HG02642 (cell line): ENCODE measurements around the gene USP34.

Experiments
- ATAC-seq: cut with Tn5 transposase; IDR thresholded peaks from one replicate; pipeline ENCODE4 v1.9.1; 2021; ENCODE audit warnings: mild to moderate bottlenecking; ENCODE audit not compliant: unreplicated experiment, poor library complexity

USP34 gene

GRCh38 chr2:61377046-61377445, 93.8 kb downstream of the USP34 start:
- no peak for ATAC-seq

GRCh38 chr2:61376211-61376610, 94.7 kb downstream of the USP34 start:
- no peak for ATAC-seq

DNA sequence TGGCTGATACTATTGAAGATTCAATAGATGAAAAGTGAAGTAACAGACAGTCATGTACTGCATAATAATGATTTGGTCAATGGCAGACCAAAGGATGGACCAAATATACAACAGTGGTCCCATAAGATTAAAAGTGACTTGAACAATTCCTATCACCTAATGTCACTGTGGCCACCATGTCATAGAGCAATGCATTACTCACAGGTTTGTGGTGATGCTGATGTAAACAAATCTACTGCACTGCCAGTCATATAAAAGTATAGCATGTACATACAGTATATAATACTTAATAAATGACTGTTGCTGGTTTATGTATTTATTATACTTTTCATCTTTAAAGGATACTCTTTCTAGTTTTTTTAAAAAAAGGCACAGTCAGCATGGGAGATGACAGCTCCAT, 99.9 kb downstream of the USP34 start:
- no peak for ATAC-seq

- ATAC-seq: no peak
These were observed 101.9 kb downstream of the USP34 start for GRCh38 chr2:61368687-61369665.

- ATAC-seq: no peak
These were observed 103.7 kb downstream of the USP34 start for GRCh38 chr2:61367177-61367576.

DNA sequence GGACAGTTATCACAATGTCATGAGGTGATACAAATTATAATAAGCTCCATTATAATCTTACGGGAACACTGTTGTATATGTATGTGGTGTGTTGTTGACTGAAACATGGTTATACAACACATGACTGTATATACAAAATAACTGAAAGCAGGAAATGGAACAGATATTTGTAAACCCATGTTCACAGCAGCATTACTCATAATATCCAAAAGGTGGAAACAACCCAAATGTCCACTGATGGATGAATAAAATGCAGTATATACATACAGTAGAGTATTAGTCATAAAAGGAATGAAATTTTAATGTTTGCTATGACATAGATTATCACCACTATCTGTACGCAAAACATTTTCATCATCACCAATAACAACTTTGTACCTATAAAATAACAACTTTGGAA, 107.3 kb downstream of the USP34 start:
- ATAC-seq: no peak

- ATAC-seq: no peak
These were observed 108.0 kb downstream of the USP34 start for GRCh38 chr2:61362873-61363272.

GRCh38 chr2:61361068-61361467, 109.8 kb downstream of the USP34 start:
- no peak for ATAC-seq

DNA sequence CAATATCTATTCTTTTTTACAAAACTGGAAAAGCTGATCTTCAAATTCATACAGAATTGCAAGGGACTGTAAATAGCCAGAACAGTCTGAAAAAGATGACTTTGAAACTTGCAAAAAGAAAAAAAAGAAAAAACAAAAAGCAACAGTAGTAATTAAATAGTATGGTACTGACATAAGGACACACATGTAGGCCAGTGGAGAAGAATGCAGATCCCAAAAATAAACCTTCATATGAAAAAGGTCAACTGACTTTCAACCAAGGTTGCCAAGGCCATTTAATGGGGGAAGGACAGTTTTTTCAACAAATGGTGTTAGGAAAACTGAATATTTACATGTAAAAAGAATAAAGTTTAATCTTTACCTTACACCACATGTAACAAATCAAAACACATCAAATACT, 111.8 kb downstream of the USP34 start:
- no peak for ATAC-seq

DNA sequence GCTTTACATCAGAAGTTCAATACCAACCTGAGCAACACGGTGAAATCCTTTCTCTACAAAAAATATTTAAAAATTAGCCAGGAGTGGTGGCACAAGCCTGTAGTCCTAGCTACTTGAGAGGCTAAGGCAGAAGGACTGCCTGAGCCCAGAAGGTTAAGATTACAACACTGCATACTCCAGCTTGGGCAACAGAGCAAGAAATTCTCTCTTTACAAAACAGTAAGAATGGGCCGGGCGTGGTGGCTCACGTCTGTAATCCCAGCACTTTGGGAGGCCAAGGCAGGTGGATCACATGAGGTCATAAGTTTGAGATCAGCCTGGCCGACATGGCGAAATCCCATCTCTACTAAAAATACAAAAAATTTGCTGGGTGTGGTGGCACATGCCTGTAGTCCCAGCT, 113.2 kb downstream of the USP34 start:
- no peak for ATAC-seq

DNA sequence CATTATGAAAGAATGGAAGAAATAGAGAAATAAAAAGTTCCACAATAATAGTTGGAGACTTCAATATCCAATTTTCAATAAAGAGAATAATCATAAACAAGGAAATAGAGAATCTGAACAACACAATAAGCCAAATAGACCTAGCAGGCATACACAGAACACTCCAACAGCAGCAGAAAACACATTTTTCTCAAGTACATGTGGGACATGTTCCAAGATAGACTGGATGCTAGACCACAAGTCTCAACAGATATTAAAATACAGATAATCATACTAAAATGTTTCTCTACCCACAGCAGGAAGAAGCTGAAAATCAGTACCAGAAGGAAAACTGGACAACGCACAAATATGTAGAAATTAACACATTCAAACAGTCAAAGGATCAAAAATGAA, 113.9 kb downstream of the USP34 start:
- no peak for ATAC-seq

DNA sequence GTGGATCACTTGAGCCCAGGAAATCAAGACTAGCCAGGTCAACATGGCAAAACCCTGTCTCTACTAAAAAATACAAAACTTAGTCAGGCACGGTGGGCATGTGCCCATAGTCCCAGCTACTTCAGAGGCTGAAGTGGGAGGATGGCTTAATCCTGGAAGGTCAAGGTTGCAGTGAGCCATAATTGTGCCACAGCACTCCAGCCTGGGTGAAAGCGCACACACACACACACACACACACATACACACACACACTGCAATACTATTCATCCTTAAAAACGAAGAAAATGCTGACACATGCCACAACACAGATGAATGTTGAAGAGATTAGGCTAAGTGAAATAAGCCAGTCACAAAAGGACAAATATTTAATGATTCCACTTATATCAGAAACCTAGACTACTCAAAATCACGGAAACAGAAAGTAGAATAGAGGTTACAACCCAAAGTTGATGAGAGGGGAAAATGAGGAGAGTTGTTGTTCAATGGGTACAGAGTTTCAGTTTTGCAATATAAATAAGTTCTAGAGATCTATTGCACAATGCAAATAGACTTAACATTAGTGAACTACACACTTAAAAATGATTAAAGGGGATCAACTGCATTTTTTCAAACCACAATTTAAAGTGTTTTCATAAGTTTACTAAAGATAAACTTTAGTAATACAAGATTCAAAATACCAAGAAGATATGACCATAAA, 114.5 kb downstream of the USP34 start:
- no peak for ATAC-seq

DNA sequence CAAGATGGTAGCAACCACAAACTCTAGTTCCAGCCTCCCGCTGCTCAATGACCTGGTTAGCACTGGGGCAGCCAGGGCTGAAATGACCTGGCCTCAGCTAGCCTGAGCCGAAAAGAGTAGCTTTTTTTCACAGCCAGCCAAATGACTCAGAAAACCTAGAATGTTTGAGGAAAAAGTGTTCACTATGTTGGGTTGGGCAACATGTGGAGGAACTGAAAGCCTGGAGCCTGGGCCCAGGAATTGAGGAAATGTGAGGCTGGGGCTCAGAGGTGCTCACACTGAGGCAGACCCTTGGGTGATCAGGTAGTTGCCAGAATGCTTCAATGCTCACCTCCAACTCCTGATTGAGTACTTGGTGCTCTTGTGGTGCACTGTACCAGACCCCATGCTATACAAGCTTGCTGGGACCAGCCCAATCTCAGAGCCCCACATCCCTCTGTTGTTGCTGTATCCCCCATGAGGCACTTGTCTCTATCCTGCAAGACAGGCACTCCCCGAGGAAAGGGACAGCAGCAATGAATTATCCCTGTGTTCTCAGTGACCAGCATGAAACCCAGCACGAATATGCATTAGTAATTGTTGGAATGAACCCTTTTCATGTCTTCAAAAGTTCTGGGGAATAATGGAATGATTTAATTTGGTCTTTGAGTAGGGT, 116.2 kb downstream of the USP34 start:
- no peak for ATAC-seq

DNA sequence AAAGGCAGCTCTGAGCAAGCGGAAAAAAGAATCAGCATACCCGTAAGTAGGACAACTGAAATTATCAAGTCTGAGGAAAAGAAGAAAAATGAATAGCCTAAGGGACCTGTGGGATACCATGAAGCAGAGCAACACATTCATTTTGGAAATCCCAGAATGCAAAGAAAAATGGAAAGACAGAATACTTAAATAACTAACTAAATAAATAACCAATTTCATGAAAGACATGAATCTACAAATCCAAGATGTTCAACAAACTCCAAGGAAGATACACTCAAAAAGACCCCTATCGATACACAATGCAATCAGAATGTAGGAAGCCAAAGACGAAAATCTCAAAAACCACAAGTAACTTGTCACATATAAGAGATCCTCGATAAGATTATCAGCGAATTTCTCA, 117.0 kb downstream of the USP34 start:
- ATAC-seq: no peak

- ATAC-seq: no peak
These were observed 120.1 kb downstream of the USP34 start for GRCh38 chr2:61350777-61351176.

GRCh38 chr2:61343141-61343540, 127.7 kb downstream of the USP34 start:
- ATAC-seq: no peak

DNA sequence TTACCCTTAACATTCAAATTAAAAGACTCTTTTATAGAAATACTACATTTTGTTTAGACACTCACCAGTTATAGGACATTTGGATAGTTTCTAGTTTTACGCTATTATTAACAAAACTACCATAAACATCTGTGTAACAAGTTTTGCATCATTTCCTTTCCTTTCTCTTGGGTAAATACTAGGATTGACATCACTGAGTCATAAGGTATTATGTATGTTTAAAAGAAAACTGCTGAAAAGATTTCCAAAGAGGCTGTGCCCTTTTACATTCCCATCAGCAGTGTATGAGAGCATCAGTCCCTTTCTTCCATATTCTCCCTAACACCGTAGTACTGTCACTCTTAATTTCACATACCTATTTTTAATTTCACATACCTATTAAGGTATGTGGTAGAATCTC, 130.6 kb downstream of the USP34 start:
- no peak for ATAC-seq

GRCh38 chr2:61338447-61338846, 132.4 kb downstream of the USP34 start:
- no peak for ATAC-seq

DNA sequence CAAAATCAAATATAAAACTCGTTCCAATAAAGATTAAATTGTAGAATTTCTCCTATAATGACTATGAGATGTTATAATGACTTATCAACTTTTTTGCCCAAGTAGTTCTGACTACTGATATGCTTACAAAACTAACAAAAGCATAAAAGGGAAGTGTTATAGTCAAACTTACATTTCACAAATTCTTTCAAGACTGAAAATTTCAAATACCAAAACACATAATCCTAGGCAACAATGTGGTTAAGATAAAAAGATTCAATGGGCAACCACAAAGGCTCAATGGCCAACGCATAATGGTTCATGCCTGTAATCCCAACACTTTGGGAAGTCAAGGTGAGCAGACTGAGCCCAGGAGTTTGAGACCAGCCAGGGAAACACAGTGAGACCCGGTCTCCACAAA, 135.7 kb downstream of the USP34 start:
- ATAC-seq: no peak

- no peak for ATAC-seq
These were observed 136.4 kb downstream of the USP34 start for GRCh38 chr2:61334466-61334865.

DNA sequence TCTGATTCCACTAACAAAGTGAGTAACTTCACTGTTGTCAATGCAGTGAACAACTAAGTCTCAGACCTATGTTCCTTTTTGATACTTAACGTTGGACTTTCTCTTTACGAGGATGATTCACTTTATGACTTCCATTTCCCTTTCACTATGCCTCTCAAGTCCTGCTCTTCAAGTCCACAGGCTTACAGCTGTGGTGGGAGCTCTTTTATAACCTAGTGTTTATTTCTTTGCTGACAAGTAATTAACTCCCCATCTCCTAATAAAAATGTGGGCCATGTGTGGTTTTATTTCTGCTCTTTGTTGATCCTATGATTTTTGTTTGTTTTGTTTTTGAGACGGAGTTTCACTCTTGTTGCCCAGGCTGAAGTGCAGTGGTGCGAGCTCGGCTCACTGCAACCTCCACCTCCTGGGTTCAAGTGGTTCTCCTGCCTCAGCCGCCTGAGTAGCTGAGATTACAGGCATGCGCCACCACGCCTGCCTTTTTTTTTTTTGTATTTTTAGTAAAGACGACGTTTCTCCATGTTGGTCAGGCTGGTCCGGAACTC, 142.1 kb downstream of the USP34 start:
- ATAC-seq: no peak
